Measurements from ENCODE around the gene STIP1.

Gene STIP1

GRCh38 chr11:64208796-64209562 is 23.0 kb downstream of the STIP1 start:
- no peaks in the 10 kb centered on the region for H3K9me3 ChIP-seq
- peak overlapping the region; percentile 99 for H3K27ac ChIP-seq
- peaks cover 41% of the 10 kb centered on the region for H3K36me3 ChIP-seq
- H3K4me1 ChIP-seq (ENCODE audit: control insufficient read depth in 1 of 2, insufficient read depth in 1 of 2, low read depth in 1 of 2, low read length in 1 of 2), result peaks cover 78 to 79% of the 10 kb centered on the region in 2 experiments
- no peak for TF ChIP-seq CTCF (IDR thresholded peaks at IDR 0.05)
- no peaks in the 10 kb centered on the region for H3K27me3 ChIP-seq
- H3K4me3 ChIP-seq (ENCODE audit: low read depth in 1 of 2, low read length in 1 of 2), result peak overlapping the region; percentile 90 to 100

DNA sequence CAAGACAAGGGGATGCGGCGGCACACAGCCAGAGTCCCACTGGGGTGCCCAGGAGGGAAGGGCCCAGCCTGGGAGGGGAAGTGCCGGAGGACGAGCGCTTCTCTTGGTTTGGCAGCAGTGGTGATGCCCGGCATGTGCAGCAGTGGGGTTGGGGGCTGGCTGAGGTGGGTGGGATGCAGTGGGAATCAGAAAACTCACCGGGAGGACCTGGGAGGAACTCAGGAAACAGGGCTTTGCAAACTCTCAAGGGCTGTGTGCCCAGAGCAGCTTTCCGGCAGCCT is 23.5 kb downstream of the STIP1 start:
- peak overlapping the region; percentile 90 to 100 for H3K4me3 ChIP-seq (ENCODE audit: low read depth in 1 of 2, low read length in 1 of 2)
- H3K27ac ChIP-seq, result peak overlapping the region; percentile 99
- peaks cover 73 to 74% of the 10 kb centered on the region in 2 experiments for H3K4me1 ChIP-seq (ENCODE audit: control insufficient read depth in 1 of 2, insufficient read depth in 1 of 2, low read depth in 1 of 2, low read length in 1 of 2)
- H3K27me3 ChIP-seq, result no peaks in the 10 kb centered on the region
- H3K9me3 ChIP-seq, result no peaks in the 10 kb centered on the region
- peaks cover 46% of the 10 kb centered on the region for H3K36me3 ChIP-seq
- no peak for TF ChIP-seq CTCF (IDR thresholded peaks at IDR 0.05)

- no peaks in the 10 kb centered on the region for H3K27me3 ChIP-seq
- peaks cover 63 to 70% of the 10 kb centered on the region in 2 experiments for H3K4me1 ChIP-seq (ENCODE audit: control insufficient read depth in 1 of 2, insufficient read depth in 1 of 2, low read depth in 1 of 2, low read length in 1 of 2)
- H3K4me3 ChIP-seq (ENCODE audit: low read depth in 1 of 2, low read length in 1 of 2), result no peak overlapping the region
- H3K27ac ChIP-seq, result peak overlapping the region; percentile 99
- TF ChIP-seq CTCF (IDR thresholded peaks at IDR 0.05), result no peak
- H3K9me3 ChIP-seq, result no peaks in the 10 kb centered on the region
- H3K36me3 ChIP-seq, result peaks cover 56% of the 10 kb centered on the region
These were observed 24.5 kb downstream of the STIP1 start for GRCh38 chr11:64210301-64211020.

- Histone ChIP-seq H3K36me3 (peaks cover 64% of the 10 kb centered on the region), H3K4me1 (ENCODE audit: control insufficient read depth in 1 of 2, insufficient read depth in 1 of 2, low read depth in 1 of 2, low read length in 1 of 2) (peaks cover 55 to 61% of the 10 kb centered on the region in 2 experiments), H3K4me3 (ENCODE audit: low read depth in 1 of 2, low read length in 1 of 2) (no peak overlapping the region), H3K27ac (peak overlapping the region; percentile 99), H3K27me3 (no peaks in the 10 kb centered on the region), H3K9me3 (no peaks in the 10 kb centered on the region)
- TF ChIP-seq CTCF (IDR thresholded peaks at IDR 0.05), result no peak
These were observed 25.4 kb downstream of the STIP1 start for GRCh38 chr11:64211181-64211872.

DNA sequence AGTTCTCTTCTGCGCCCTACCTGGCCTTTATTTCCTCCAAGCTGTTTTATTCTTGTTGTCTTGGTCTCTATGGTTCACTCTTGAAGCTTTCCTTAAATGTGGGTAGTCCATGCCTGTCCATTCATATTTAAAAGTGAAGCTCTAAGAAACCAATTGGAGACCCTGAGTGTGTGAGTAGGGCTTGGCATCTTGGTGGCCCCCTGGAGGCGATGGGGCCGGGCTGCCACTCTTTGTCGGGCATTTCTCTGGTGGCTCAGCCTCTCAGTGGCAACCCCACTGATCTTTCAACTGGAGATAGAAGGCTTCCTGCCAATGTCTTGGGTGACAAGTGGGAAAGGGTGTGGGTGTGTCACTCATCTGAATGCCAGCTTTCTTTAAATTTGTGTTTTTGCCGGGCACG is 30.9 kb downstream of the STIP1 start:
- Histone ChIP-seq H3K27me3 (no peaks in the 10 kb centered on the region), H3K27ac (peak overlapping the region; percentile 41), H3K9me3 (no peaks in the 10 kb centered on the region), H3K4me1 (ENCODE audit: control insufficient read depth in 1 of 2, insufficient read depth in 1 of 2, low read depth in 1 of 2, low read length in 1 of 2) (peaks cover 13 to 17% of the 10 kb centered on the region in 2 experiments), H3K36me3 (peaks cover 92% of the 10 kb centered on the region), H3K4me3 (ENCODE audit: low read depth in 1 of 2, low read length in 1 of 2) (no peak overlapping the region)
- TF ChIP-seq CTCF (IDR thresholded peaks at IDR 0.05), result no peak
